GM19397 (cell line): Measurements from ENCODE around the gene MYBL2.

Source experiments
- ATAC-seq: cut with Tn5 transposase; IDR thresholded peaks from one replicate; pipeline ENCODE4 v1.9.1; 2021; ENCODE audit warnings: mild to moderate bottlenecking, moderate library complexity; ENCODE audit not compliant: unreplicated experiment

MYBL2 gene

DNA sequence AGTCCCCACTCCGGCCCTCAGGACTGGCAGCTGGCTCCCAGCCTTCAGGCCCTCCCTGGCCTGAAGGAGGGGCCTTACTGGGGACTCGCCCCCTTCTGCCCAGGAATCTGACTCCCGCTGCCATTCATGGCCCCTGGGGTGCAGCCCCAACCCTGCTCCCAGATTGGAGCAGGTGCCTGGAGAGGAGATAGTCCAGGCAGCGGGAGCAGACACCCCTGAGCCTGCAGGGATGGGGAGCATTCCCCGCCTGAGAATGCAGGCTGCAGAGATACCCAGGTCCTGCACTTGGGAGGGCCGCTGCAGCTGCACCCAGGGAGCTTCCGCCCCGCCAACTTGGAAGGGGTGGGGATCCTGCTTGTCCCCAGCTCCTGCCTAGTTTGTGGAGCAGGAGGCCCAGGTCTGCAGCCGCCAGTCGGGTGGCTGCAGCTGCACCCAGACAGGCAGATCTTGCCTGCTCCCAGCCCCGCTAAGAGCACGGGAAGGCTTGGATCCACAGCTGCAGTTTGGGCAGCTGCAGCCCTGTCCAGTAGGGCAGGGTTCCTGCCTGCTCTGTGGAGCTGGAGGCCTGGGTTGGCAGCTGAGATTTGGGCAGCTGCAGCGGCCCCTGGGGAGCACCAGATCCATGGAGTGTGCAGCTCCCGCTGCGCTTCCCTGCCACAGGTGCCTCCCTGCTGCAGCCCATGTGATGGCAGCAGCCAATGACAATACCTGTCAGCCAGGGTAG, 54.7 kb downstream of the MYBL2 start:
- ATAC-seq = no peak

DNA sequence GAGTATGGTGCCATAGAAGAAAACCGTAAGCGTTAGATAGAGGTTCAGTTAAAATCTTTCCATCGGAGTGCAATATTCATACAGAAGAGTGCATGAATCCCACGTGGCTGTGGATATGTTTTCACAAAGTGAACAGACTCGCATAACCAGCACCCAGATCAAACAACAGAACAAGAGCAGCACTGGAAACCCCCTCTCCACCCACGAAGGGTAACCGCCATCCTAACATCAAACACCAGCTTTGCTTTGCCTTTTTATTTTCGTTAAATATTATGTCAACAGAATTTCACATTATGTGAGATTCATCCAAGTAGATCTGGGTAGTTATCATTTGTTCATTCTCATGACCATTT, 55.2 kb downstream of the MYBL2 start:
- ATAC-seq = no peak

- ATAC-seq = no peak
Observed at GRCh38 chr20:43723186-43723585, 56.3 kb downstream of the MYBL2 start.

DNA sequence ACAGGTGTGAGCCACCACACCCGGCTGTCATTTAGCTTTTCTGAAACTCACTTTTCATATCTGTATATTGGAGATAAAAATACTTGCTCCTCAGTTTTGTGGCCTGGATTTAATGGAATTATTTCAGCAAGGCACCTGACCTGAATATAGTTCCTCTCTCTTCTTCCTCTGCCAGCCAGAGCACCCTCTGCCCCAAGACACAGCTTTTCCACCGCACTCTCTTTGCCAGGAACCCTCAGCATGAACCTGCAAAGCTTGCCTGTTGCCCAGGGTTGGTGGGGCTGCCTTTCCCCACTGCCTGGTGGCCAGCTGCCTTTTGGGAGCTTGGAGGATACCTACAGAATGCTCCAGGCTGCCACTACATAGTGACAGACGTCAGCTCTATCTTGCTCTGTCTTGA, 56.8 kb downstream of the MYBL2 start:
- no peak for ATAC-seq

DNA sequence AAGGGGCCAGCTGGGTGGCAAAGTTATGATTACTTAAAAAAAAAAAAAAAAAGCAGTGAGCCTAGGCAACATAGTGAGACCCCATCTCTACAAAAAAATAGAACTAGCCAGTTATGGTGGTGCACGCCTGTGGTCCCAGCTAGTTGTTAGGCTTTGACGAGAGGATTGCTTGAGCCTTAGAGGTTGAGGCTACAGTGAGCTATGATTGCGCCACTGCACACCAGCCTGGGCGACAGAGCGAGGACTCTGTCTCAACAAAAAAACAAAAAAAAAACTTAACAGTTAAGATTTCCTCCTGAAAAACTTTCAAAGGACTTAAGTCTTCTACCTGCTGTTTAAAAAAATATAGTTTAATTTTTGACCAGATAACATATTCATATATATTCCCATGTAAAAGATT, 57.5 kb downstream of the MYBL2 start:
- no peak for ATAC-seq

DNA sequence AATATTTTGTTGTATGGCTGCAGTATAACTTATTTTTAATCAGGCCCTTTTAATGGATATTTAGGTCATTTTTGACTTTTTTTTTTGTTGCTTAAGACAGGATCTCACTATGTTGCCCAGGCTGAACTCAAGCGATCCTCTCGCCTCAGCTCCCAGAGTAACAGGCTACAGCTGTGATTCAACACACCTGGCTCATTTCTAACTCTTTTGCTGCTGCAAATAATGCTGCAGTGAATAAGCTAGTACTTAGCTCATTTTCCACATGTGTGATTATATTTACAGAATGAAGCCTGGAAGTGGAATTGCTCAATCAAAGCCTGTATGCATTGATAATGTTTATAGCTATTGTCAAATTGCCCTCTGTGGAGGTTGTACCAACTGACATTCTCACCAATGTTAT, 58.8 kb downstream of the MYBL2 start:
- ATAC-seq = no peak

DNA sequence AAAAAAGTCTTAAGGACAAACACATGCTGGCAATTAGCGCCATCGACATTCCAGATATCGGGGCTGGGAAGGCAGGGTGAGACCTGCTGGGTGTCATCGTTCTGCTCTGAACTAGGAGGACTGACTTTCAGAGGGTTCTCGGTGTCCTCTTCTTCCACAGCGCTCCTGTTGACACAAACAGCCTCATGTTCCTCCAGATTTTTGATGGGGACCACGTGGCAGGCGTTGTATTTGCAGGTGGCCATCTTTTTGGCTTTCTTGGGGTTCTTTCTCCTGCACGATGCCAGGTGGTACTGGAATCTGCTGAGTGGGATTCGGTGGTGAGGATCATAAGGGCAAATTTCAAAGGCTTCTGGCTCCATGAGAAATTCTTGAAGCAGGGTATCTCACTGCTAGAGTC, 59.4 kb downstream of the MYBL2 start:
- ATAC-seq = no peak

DNA sequence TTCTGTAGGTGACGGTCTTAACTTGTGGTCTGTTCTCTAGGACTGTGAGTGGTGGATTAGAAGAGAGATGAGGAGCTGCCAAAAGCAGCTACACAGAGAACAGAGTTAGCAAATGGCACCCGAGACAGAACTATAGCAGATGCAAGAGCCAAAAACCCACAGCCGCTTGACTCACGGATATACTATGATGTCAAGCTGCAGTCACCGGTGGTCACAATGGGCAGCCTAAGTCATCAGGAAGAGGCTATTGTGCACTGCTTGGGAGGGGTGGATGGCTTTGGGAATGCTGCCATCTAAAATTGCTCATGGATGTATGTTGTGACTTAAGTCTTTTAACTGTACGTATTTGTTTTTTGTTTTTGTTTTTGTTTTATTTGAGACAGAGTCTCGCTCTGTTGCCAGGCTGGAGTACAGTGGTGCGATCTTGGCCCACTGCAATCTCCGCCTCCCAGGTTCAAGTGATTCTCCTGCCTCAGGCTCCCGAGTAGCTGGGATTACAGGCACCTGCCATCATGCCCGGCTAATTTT, 60.0 kb downstream of the MYBL2 start, which contains the start of gene GTSF1L:
GTSF1L (minus strand) TSS at position 192 of the 528 bp plus-strand sequence. CDS start 308 bp downstream, outside the sequence.
- no peak for ATAC-seq

- ATAC-seq = no peak
Observed at GRCh38 chr20:43727980-43728590, 61.2 kb downstream of the MYBL2 start.

DNA sequence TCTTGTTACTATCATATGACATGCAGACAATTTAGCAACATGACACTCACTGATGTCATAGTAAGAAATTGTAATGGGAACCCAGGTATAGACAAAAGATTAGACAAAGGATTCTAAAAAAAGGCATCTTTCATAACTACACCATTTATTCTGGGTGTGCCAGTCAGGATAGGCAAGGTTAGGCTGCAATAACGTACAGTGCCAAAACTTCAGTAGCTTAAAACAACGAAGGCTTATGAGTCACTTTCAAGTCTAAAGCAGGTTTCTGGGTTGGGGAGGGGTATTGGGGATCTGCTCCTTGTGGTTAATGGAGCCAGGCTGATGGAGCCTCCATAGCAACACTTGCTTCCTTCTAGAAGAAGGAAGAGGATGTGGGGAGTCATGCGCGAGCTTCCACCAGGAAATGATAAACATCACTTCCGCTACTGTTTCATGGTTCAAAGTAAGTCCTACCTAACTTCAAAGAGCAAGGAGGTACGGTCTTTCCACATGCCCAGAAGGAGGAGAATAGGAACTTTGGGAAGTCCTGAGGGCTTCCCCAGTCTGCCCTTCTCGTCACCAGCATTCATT, 61.9 kb downstream of the MYBL2 start:
- no peak for ATAC-seq

DNA sequence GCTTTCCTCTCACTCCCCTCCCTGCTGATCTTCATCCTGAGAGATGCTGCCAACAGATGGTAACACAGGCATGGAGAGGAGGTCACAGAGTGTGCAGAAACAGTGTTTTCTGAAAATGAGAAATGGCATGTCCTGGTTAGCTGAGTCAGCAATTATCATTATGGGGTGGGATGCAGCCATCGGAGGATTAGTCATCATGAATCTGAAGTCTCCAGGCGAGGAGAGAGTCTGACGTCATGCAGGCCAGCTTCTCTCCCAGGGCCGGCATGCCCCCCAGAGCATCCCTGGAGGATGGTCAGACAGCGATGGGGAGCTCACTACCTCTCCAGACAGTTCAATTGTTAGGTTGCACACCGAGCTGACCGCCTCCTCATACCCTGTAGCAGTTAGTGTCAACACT, 64.6 kb downstream of the MYBL2 start:
- no peak for ATAC-seq

DNA sequence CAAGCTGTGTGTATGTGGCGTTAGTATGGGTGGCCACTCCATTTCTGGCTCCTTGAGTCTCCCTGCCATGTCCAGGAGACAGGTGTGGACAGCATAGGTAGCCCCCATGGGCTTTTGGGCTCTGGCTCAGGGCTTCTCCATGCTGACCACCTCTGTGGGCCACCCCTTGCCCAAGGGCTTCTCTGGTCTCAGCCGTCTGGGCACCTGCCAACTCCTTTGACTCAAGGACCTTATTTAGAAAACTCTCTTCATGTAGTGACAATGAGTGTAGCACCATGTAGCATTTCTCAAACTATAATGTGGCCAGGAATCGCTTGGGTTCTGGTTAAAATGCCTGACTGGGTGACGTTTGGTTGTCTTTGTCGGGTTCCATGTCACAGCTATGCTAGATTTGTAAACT, 65.0 kb downstream of the MYBL2 start:
- ATAC-seq = no peak

- peak; percentile 52 for ATAC-seq
Observed at GRCh38 chr20:43736588-43737158, 69.8 kb downstream of the MYBL2 start.

- no peak for ATAC-seq
Observed at GRCh38 chr20:43737925-43738324, 71.0 kb downstream of the MYBL2 start.

- ATAC-seq = no peak
Observed at GRCh38 chr20:43739148-43739749, 72.3 kb downstream of the MYBL2 start.

DNA sequence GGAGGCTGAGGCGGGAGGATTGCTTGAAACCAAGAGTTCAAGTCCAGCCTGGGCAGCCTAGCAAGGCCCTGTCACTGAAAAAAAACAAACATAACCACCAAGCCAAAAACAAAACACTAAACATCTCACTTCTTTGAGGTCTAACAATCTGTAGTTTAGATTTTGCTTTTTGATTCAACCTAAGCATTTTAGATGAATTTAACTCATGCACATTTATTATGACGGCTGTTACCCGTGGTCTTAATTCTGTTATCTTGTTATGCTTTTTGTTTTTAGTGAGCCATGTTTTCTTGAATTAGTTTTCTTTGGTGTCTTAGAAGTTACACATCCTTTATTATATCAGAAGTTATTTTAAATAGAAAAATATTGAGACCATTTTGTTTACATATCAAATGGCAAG, 73.7 kb downstream of the MYBL2 start:
- no peak for ATAC-seq

DNA sequence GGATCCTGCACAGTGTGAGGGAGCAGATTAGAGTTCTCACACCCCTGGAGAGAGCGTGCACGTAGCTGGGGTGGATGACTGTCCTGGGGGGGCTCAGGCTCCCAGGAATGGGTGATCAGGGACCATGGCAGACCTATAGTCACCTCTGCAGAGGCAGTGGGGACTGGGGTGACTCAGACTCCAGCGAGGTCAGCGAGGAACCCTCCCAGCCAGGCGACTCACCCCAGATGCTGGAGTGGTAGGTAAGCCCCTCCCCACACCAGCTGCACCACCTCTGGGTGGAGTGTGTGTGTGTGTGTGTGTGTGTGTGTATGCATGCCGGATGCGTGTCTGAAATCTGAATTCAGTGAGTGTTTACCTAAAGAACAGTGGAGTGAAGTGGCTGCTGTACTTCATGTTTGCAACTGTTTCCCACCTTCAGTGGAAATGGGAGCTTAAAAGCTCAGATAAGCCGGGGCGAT, 77.3 kb downstream of the MYBL2 start:
- no peak for ATAC-seq

DNA sequence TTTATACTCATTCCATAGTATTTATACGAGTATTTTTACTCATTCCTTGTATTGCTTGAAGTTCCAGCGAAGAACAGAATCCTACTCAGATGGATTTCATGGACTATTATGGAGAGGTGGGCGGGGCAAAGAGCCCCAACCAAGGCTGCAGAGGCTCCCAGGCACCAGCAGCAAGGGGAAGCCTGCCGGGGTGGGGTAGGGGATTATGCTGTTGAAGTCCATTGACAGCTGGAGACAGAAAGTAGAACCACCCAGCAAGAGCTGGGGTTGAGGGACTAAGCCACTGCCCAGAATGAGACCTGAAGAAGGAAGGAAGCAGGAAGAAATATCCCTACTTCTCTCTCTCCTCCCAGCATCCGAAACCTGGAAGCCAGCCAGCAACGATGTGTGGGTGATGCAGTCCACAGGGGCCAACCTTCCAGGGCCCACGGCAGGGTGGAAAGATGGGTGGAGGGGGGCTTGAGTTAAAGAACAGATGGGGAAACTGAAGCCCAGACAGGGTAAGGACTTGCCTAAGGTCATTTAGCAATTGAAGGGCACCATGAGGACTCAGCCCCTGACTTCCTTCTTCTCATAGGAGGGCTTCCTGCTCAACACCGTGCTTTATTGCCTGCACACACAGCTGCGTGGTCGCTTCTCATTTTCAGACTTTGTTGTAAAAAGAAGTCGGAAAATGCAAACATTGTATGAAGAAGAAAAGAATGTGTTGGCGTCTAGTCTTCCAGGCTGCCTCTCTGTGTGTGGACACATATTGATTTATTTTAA, 78.2 kb downstream of the MYBL2 start:
- no peak for ATAC-seq

- no peak for ATAC-seq
Observed at GRCh38 chr20:43746344-43747137, 79.6 kb downstream of the MYBL2 start.

DNA sequence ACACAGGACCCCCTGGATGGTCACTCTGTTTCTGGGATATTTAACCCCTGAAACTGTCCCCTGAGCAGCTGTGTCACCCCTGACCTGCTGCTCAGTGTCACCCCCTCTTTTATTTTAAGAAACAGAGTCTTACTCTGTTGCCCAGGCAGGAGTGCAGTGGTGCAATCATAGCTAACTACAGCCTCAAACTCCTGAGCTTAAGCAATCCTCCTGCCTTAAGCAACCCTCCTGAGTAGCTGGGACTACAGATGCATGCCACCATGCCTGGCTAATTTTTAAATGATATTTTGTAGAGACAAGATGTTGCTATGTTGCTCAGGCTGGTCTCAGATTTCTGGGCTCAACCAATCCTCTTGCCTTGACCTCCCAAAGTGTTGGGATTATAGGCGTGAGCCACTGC, 81.4 kb downstream of the MYBL2 start:
- no peak for ATAC-seq
